Occipital lobe (tissue), 2 donors: ENCODE data around the gene DVL3. TPM values are rescaled to one million over a fixed set of nuclear protein-coding genes. Genes with fewer than 3 reads are reported as not detected.

Experiments used
- DNase-seq: peaks from one replicate; lab custom pipeline; 2025; lab: John Stamatoyannopoulos, UW
- total RNA-seq: library from RNA; depleted of rRNA; stranded (reverse); fragments of >200 nt; gene quantifications from one replicate; pipeline ENCODE4 v1.2.3, GENCODE V29; 2014

DVL3 gene
- total RNA-seq, 1 donor from 2014 or later = 30.9 TPM

DNA sequence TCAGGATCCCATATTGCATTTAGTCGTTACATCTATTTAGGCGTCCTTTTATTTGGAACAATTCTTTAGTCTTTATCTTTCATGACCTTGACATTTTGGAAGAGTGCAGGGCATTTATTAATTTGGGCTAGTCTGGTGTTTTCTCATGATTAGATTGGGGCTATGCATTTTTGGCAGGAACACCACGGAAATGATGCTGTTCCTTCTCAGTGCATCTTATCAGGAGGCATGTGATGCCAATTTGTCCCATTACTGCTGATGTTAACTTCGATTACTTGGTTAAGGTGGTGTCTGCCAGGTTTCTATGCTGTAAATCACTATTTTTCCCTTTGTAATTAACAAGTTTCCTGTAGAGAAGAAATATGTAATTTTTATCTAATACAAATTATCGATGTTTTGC is 56.1 kb downstream of the DVL3 start:
- DNase-seq = no peak

DNA sequence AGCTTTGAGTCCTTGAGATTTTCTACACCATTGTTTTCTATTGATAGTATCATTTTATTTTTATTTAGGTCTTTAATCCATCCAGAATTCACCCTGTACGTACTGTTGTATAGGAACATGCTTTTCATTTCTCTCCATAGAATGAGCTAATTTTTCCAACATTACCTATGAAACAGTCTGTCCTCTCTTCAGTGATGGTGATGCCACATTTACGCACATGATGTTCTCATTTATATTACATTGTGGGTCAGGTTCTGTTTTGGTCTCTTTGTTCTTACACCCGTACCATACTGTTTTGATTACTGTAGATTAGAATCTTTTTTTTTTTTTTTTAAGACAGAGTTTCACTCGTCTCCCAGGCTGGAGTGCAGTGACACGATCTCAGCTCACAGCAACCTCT is 56.5 kb downstream of the DVL3 start:
- no peak for DNase-seq

DNA sequence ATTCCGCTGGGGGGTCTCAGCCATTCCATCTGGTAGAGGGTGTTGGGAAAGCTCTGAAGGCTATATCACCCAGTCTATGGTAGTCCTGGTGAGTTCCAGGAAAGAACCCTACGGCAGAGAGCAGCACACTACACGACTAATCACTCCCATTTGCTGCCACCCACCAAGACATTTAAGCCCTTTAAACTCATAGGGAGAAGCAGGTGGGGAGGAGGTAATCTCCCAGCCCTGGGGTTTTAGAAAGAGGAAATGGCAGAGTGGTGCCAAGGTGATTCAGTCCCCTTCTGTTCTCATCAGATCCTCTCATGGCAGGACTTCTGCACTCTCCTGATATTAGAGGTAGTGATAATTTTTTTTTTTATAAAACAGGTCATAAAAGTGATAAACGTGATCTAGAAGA is 63.6 kb downstream of the DVL3 start:
- no peak for DNase-seq

DNA sequence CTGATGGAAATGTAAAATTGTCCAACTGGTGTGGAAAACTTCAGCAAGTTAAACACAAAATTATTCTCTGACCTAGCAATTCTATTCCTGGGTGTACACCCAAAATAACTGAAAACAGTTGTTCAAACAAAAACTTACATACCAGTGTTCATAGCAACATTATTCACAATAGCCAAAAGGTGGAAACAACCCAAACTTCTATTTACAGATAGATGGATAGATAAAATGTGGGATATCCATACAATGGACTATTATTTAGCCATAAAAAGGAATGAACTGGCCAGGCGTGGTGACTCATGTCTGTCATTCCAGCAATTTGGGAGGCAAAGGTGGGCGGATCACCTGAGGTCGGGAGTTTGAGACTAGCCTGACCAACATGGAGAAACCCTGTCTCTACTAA is 67.3 kb downstream of the DVL3 start:
- no peak for DNase-seq

Other genes starting within 250 kb of the DVL3 start
- 55.4 TPM for gene ABCC5, start 137.5 kb upstream of the DVL3 start, total RNA-seq
- gene HTR3D, start 123.6 kb upstream of the DVL3 start, total RNA-seq = not detected
- gene HTR3C, start 102.3 kb upstream of the DVL3 start, total RNA-seq = not detected
- gene HTR3E, start 58.3 kb upstream of the DVL3 start, total RNA-seq = not detected
- gene EIF2B5, start 20.0 kb upstream of the DVL3 start, total RNA-seq = 45.5 TPM
- gene AP2M1, start 19.5 kb downstream of the DVL3 start, total RNA-seq = 263 TPM
- gene ABCF3, start 30.8 kb downstream of the DVL3 start, total RNA-seq = 41.2 TPM
- gene VWA5B2, start 74.2 kb downstream of the DVL3 start, total RNA-seq = 0.31 TPM
- 10.6 TPM for gene ALG3, start 93.6 kb downstream of the DVL3 start, total RNA-seq
- gene EEF1AKMT4, start 94.3 kb downstream of the DVL3 start, total RNA-seq = 0.94 TPM
- gene CAMK2N2, start 106.2 kb downstream of the DVL3 start, total RNA-seq = 3.4 TPM
- 2.2 TPM for gene ECE2, start 120.6 kb downstream of the DVL3 start, total RNA-seq
- 244 TPM for gene PSMD2, start 143.9 kb downstream of the DVL3 start, total RNA-seq
- gene EIF4G1, start 159.2 kb downstream of the DVL3 start, total RNA-seq = 77.8 TPM
- 61.6 TPM for gene FAM131A, start 182.2 kb downstream of the DVL3 start, total RNA-seq
- gene CLCN2, start 206.2 kb downstream of the DVL3 start, total RNA-seq = 8.4 TPM
- 27.6 TPM for gene POLR2H, start 206.3 kb downstream of the DVL3 start, total RNA-seq
- not detected for gene THPO, start 222.8 kb downstream of the DVL3 start, total RNA-seq
- gene CHRD, start 224.7 kb downstream of the DVL3 start, total RNA-seq = 11.4 TPM